A549 treated with ZK216348 at 1 μM for 4 hours (cell line): ENCODE results near the gene CDK2AP2. TPM values are rescaled to one million over a fixed set of nuclear protein-coding genes. Genes with fewer than 3 reads are reported as not detected.

Experiments used
- total RNA-seq: library from RNA; stranded (reverse); fragments of 200-300 nt; extraction: Qiagen RNA extraction; gene quantifications from 5 replicates; pipeline ENCODE4 v1.2.3, GENCODE V29; 2022; ENCODE audit warnings: low read depth

CDK2AP2 gene
- 50.3 to 95.2 TPM (median 85.4 TPM) in 5 replicates for total RNA-seq

GRCh38 chr11:67507864-67508485, at the start of gene CDK2AP2:
Gene CDK2AP2, minus strand, starts transcription at chr11:67508162. Its CDS starts 80 bp downstream, at chr11:67508082.

GRCh38 chr11:67522844-67523555, 15.0 kb upstream of the CDK2AP2 start, which contains the start of gene CABP2:
Gene CABP2, minus strand, starts transcription at chr11:67523446. Its CDS starts 120 bp downstream, at chr11:67523326.

GRCh38 chr11:67504950-67505581, 2.9 kb downstream of the CDK2AP2 start, which contains the start of gene PITPNM1:
Gene PITPNM1, minus strand, starts transcription at chr11:67505363. Its CDS starts 1,183 bp downstream, at chr11:67504180.

GRCh38 chr11:67482827-67483798, 24.8 kb downstream of the CDK2AP2 start, which contains the start of gene AIP:
Gene AIP, plus strand, starts transcription at chr11:67483026. Its CDS starts 133 bp downstream, at chr11:67483159.

GRCh38 chr11:67468759-67469507, 39.0 kb downstream of the CDK2AP2 start, which contains the start of gene TMEM134:
Gene TMEM134, minus strand, starts transcription at chr11:67469251. Its CDS starts 59 bp downstream, at chr11:67469192.

Other genes starting within 250 kb of the CDK2AP2 start
- 24.2 to 47.0 TPM (median 42.2 TPM) in 5 replicates for gene GRK2, start 241.7 kb downstream of the CDK2AP2 start, total RNA-seq
- 16.2 to 30.1 TPM (median 24.8 TPM) in 5 replicates for gene ANKRD13D, start 218.9 kb downstream of the CDK2AP2 start, total RNA-seq
- gene SSH3, start 204.6 kb downstream of the CDK2AP2 start, total RNA-seq: 18.7 to 29.1 TPM (median 27.1 TPM) in 5 replicates
- gene POLD4, start 154.6 kb downstream of the CDK2AP2 start, total RNA-seq: 178 to 259 TPM (median 241 TPM) in 5 replicates
- gene CLCF1, start 134.6 kb downstream of the CDK2AP2 start, total RNA-seq: 31.1 to 50.6 TPM (median 43.0 TPM) in 5 replicates
- gene RAD9A, start 116.2 kb downstream of the CDK2AP2 start, total RNA-seq: 19.5 to 36.8 TPM (median 32.0 TPM) in 5 replicates
- gene PPP1CA, start 106.3 kb downstream of the CDK2AP2 start, total RNA-seq: 240 to 296 TPM (median 291 TPM) in 5 replicates
- gene TBC1D10C, start 104.1 kb downstream of the CDK2AP2 start, total RNA-seq: 0.04 to 0.21 TPM (median 0.15 TPM) in 3 of 5 replicates, not detected in the others
- 0.08 to 0.21 TPM (median 0.14 TPM) in 5 replicates for gene CARNS1, start 92.5 kb downstream of the CDK2AP2 start, total RNA-seq
- 33.7 to 50.6 TPM (median 48.8 TPM) in 5 replicates for gene RPS6KB2, start 79.7 kb downstream of the CDK2AP2 start, total RNA-seq
- 0.22 to 0.62 TPM in 2 of 5 replicates, not detected in the others for gene PTPRCAP, start 70.5 kb downstream of the CDK2AP2 start, total RNA-seq
- 38.0 to 67.3 TPM (median 57.2 TPM) in 5 replicates for gene CORO1B, start 64.7 kb downstream of the CDK2AP2 start, total RNA-seq
- 0.13 TPM in 1 of 5 replicates, not detected in the others for gene GPR152, start 55.4 kb downstream of the CDK2AP2 start, total RNA-seq
- not detected in 5 replicates for gene CABP4, start 52.8 kb downstream of the CDK2AP2 start, total RNA-seq
- gene TMEM134, start 38.9 kb downstream of the CDK2AP2 start, total RNA-seq: 36.4 to 70.3 TPM (median 62.1 TPM) in 5 replicates
- gene AIP, start 25.1 kb downstream of the CDK2AP2 start, total RNA-seq: 43.6 to 48.9 TPM (median 48.0 TPM) in 5 replicates
- 34.1 to 60.5 TPM (median 47.3 TPM) in 5 replicates for gene PITPNM1, start 2.8 kb downstream of the CDK2AP2 start, total RNA-seq
- not detected in 5 replicates for gene CABP2, start 15.3 kb upstream of the CDK2AP2 start, total RNA-seq
- gene GSTP1, start 75.7 kb upstream of the CDK2AP2 start, total RNA-seq: 1,131 to 1,719 TPM (median 1,604 TPM) in 5 replicates
- gene NDUFV1, start 98.8 kb upstream of the CDK2AP2 start, total RNA-seq: 128 to 159 TPM (median 152 TPM) in 5 replicates
- 6.4 to 15.4 TPM (median 13.7 TPM) in 5 replicates for gene NUDT8, start 121.8 kb upstream of the CDK2AP2 start, total RNA-seq
- gene TBX10, start 131.6 kb upstream of the CDK2AP2 start, total RNA-seq: not detected in 5 replicates
- gene ACY3, start 142.6 kb upstream of the CDK2AP2 start, total RNA-seq: 0.60 to 1.4 TPM (median 1.3 TPM) in 5 replicates
- gene ALDH3B2, start 166.5 kb upstream of the CDK2AP2 start, total RNA-seq: not detected in 5 replicates